Measurements from ENCODE around the gene PLCD3.

The PLCD3 gene

GRCh38 chr17:45067637-45068036 is 64.7 kb downstream of the PLCD3 start:
- no peak for DNase-seq

DNA sequence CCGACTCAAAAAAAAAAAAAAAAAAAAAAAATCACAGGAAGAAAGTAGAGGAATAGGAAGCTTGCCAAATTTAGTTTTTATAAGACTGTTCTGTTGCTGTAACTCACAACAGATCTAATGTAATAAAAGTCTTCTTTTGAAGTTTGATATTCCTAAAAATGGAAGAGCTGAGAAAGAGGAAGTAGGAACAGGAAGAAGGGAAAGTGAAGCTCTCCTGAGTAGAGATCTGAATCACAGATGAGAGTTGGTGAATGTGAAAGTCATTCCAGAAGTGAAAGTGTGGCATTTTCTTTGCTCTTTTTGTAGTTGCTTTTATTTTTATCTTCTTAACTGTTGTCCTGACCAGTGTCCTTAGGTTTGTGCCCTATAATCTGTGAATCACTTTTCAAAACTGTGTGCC is 69.1 kb downstream of the PLCD3 start:
- DNase-seq, result no peak

DNA sequence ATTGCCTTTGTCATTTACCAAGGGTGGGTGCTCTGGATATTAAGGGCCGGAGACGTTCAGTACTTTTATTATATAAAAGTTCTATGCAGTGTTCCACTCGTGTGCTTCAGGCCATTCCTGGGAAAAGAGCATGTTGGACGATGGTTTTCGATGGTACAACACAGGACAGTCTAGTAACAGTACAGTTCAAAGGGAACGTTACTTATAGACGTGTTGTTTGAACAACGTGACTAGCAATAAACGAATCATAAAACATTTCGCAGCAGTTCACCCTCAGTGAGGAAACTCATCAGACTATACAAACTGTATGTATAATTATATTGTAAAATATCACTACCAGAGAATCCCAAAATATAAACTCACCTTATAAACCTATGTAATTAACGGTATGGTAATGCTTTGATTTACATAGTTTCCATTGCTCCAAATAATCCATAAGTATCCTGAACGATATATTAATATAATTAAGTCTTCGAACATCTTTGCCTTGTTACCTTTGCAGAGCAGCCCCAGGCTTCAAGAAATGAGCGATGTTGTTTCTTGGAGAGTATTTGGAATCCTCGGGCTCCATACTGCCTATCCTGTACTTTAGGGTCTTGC is 70.6 kb downstream of the PLCD3 start:
- no peak for DNase-seq

DNA sequence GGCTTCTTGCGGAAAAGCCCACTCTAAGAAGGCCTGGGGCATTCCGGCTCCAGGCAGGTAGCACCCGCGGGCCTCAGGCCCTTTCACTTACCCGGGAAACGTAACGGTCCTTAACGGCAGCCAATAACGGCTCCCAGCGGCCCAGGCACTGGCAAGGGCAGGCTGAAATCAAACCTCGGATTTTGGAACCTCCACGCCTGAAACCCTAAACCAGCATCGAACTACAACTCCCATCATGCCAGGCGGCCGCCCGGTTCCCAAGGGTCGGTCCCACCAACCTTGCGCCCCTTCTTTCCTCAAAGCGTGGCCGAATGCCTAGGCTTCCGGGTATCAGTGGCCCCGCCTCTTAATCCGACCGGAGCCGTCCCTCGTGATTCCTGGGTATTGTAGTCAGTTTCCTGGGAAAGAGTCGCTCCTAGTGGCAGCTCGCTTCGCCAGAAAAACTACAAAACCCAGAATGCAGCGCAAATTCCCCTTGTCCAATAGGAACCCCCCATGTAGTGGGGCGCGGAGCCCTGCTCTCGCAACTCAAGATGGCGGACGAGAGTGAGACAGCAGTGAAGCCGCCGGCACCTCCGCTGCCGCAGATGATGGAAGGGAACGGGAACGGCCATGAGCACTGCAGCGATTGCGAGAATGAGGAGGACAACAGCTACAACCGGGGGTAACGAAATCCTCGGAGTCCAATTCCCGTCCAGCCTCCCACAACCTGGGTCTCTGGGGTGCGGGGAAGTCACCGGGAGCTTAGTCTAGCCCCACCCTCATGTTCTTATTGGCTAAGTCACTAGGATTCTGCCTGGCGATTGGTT is 71.3 kb downstream of the PLCD3 start, which contains the start of gene NMT1:
Gene NMT1 (plus strand): TSS at position 521 of the 809 bp plus-strand sequence. CDS start 13 bp downstream, at position 534.
- DNase-seq, result peak; percentile 100

DNA sequence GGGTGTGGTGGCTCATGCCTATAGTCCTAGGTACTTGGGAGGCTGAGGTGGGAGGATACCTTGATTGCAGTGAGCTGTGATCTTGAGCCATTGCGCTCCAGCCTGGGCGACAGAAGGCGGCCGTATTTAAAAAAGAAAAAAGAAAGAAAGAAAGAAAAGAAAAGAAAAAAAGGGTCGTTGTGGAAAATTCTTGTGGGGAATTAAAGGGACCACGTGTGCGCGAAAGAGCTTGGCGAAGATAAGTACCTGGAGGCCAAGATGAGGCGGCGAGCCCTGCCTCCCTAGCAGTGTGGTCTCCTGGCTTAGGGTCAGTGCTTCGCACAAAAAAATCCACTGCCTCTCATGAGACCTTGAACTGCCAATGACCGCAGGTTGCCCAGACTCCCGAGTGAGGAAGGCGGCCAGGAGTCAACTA is 71.9 kb downstream of the PLCD3 start:
- DNase-seq, result no peak
